Measurements from ENCODE around the gene RBM44. TPM values are rescaled to one million over a fixed set of nuclear protein-coding genes. Genes with fewer than 3 reads are reported as not detected.

The RBM44 gene
- polyA plus RNA-seq, 1 donor from 2014 or later: 2.5 TPM

DNA sequence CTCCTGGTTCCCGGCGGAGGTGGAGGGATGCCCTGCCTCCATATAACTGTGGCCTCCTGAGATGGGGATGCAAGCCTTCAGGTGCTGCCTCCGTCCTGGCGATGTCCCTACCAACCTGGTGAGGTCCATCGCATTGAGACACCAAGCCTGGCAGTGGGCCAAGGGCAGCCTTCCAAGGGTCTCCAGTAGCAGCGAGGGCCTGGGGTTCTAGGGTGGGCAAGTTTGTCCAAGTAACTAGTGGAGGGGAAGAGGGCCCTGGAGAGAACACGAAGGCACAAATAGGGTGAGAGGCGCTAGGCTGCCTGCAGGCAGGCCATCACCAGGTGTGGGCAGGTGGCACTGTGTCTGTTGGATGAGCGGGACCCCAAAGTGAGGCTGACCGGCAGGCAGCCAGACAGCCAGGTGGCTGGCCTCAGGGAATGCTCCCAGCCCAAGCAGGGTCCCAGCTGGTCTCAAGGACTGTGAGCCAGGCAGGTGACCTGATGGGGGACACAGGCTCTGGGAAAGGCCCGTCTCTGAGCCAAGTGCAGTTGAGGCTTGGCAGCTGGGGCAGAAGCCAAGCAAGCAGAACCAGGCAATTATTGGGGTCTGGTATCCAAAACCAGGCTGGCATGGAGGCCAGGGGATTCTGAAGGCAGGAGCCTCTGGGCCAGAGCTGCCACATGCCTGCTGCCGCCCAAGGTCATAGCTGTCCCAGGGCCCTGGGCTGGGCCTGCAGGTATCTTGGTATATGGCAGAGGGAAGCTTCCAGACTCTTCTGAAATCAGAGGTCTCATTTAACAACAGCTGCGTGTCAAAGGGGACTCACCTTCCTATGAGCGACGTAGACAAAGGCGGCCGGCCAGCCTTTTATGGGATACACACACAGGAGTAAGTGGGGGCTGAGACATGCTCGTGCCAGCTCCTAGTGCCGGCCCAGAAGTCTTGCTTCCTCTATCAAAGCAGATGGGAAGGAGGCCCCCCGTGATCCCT lies 84.2 kb downstream of the RBM44 start:
- no peaks in the 10 kb centered on the region for H3K9me2 ChIP-seq (ENCODE audit: insufficient read depth, low read length)
- no peaks in the 10 kb centered on the region for H3F3A ChIP-seq (ENCODE audit: insufficient read depth, low read length, poor library complexity, severe bottlenecking)
- H3K9ac ChIP-seq (ENCODE audit: low read length): no peak overlapping the region
- no peak overlapping the region for H3K4me2 ChIP-seq (ENCODE audit: low read length)
- H3K4me3 ChIP-seq (ENCODE audit: low read length): no peak overlapping the region
- H2AFZ ChIP-seq (ENCODE audit: low read depth, low read length): no peak overlapping the region
- H4K20me1 ChIP-seq (ENCODE audit: insufficient read depth): no peaks in the 10 kb centered on the region
- TF ChIP-seq EP300 (conservative IDR thresholded peaks at IDR 0.05; ENCODE audit: poor library complexity, severe bottlenecking): no peak
- TF ChIP-seq POLR2AphosphoS5 (IDR thresholded peaks at IDR 0.05): no peak
- no peak for TF ChIP-seq MXI1 (conservative IDR thresholded peaks at IDR 0.05; ENCODE audit: poor library complexity, severe bottlenecking)
- no peak for TF ChIP-seq TAF1 (IDR thresholded peaks at IDR 0.05; ENCODE audit: low read depth)
- TF ChIP-seq, protein P1, sequence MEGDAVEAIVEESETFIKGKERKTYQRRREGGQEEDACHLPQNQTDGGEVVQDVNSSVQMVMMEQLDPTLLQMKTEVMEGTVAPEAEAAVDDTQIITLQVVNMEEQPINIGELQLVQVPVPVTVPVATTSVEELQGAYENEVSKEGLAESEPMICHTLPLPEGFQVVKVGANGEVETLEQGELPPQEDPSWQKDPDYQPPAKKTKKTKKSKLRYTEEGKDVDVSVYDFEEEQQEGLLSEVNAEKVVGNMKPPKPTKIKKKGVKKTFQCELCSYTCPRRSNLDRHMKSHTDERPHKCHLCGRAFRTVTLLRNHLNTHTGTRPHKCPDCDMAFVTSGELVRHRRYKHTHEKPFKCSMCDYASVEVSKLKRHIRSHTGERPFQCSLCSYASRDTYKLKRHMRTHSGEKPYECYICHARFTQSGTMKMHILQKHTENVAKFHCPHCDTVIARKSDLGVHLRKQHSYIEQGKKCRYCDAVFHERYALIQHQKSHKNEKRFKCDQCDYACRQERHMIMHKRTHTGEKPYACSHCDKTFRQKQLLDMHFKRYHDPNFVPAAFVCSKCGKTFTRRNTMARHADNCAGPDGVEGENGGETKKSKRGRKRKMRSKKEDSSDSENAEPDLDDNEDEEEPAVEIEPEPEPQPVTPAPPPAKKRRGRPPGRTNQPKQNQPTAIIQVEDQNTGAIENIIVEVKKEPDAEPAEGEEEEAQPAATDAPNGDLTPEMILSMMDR (IDR thresholded peaks at IDR 0.05; ENCODE audit: poor library complexity, severe bottlenecking): no peak
- no peak for TF ChIP-seq REST (IDR thresholded peaks at IDR 0.05; ENCODE audit: borderline replicate concordance)
- TF ChIP-seq SMC3 (conservative IDR thresholded peaks at IDR 0.05; ENCODE audit: poor library complexity): no peak
- no peak for TF ChIP-seq EZH2 (IDR thresholded peaks at IDR 0.05; ENCODE audit: borderline replicate concordance, insufficient read depth, low read length, poor library complexity, severe bottlenecking)
- TF ChIP-seq RAD21 (conservative IDR thresholded peaks at IDR 0.05): no peak
- no peaks in the 10 kb centered on the region for H3K27me3 ChIP-seq (ENCODE audit: insufficient read depth, low read depth, low read length)
- no peaks in the 10 kb centered on the region for H3K9me3 ChIP-seq (ENCODE audit: low read length)
- no peak overlapping the region for H3K27ac ChIP-seq (ENCODE audit: low read length)
- H3K36me3 ChIP-seq (ENCODE audit: insufficient read depth, low read length): no peaks in the 10 kb centered on the region
- no peaks in the 10 kb centered on the region for H3K79me2 ChIP-seq (replicated peaks; ENCODE audit: insufficient read depth, low read length)

DNA sequence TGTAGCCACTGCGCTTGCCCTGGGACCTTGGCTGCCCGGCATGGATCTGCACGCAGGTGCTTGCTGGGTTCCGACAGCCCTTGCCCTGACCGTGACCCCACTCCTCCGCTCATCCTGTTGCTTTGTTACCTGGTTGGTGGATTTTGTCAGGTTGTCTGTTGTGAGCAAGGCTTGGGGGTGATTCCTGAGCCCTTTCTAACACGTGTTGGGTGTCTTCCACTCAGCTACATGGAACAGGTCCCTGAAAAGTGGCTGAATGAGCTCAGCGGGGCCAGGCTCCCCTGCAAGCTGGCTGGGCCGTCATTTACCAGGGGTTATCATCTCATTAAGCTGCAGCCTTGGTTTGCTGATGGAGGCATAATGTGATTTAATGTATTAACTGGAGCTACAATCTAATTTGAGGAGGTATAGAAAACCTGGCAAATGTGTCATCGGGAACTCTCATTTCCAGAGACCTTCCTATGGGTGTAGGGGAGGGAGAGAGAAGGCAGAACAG lies 85.4 kb downstream of the RBM44 start:
- Histone ChIP-seq H3K4me3 (ENCODE audit: low read length) (no peak overlapping the region), H3K9ac (ENCODE audit: low read length) (no peak overlapping the region), H3K4me2 (ENCODE audit: low read length) (no peak overlapping the region), H3F3A (ENCODE audit: insufficient read depth, low read length, poor library complexity, severe bottlenecking) (no peaks in the 10 kb centered on the region), H3K9me2 (ENCODE audit: insufficient read depth, low read length) (no peaks in the 10 kb centered on the region), H4K20me1 (ENCODE audit: insufficient read depth) (no peaks in the 10 kb centered on the region), H2AFZ (ENCODE audit: low read depth, low read length) (no peak overlapping the region), H3K9me3 (ENCODE audit: low read length) (no peaks in the 10 kb centered on the region), H3K79me2 (replicated peaks; ENCODE audit: insufficient read depth, low read length) (no peaks in the 10 kb centered on the region), H3K36me3 (ENCODE audit: insufficient read depth, low read length) (no peaks in the 10 kb centered on the region), H3K27ac (ENCODE audit: low read length) (no peak overlapping the region), H3K27me3 (ENCODE audit: insufficient read depth, low read depth, low read length) (no peaks in the 10 kb centered on the region)
- TF ChIP-seq RAD21 (conservative IDR thresholded peaks at IDR 0.05): no peak
- TF ChIP-seq EZH2 (IDR thresholded peaks at IDR 0.05; ENCODE audit: borderline replicate concordance, insufficient read depth, low read length, poor library complexity, severe bottlenecking): no peak
- no peak for TF ChIP-seq EP300 (conservative IDR thresholded peaks at IDR 0.05; ENCODE audit: poor library complexity, severe bottlenecking)
- no peak for TF ChIP-seq TAF1 (IDR thresholded peaks at IDR 0.05; ENCODE audit: low read depth)
- TF ChIP-seq POLR2AphosphoS5 (IDR thresholded peaks at IDR 0.05): no peak
- TF ChIP-seq, protein P1 (IDR thresholded peaks at IDR 0.05; ENCODE audit: poor library complexity, severe bottlenecking): no peak

Data from neural cell (in vitro differentiated cells).